GM23338 (cell line): ENCODE measurements around the gene PPFIBP2. TPM values are rescaled to one million over a fixed set of nuclear protein-coding genes. Genes with fewer than 3 reads are reported as not detected.

Experiments
- ATAC-seq: fragments of 200-7000 bp; cut with Tn5 transposase; 3 replicates; pipeline ENCODE4 v1.9.1; 2020
- DNase-seq: peaks from one replicate; pipeline ENCODE4 v3.0.0-alpha.2; 2015; ENCODE audit warnings: low spot score
- H2AFZ ChIP-seq: fragments of 200-600 bp; sonication (generic); 2 replicates; pipeline ENCODE4 v1.8.0; 2016; ENCODE audit warnings: antibody characterized with exemption, mild to moderate bottlenecking, moderate library complexity
- H3F3A ChIP-seq: fragments of 200-600 bp; sonication (generic); replicated peaks from 2 replicates; pipeline ENCODE4 v1.8.0; 2017; ENCODE audit warnings: antibody characterized with exemption, mixed run types, low read depth
- H3K27ac ChIP-seq: fragments of 200-600 bp; sonication (generic); 2 replicates; pipeline ENCODE4 v1.6.1; 2016; ENCODE audit warnings: low read depth
- H3K27me3 ChIP-seq: fragments of 200-600 bp; sonication (generic); 2 replicates; pipeline ENCODE4 v1.8.0; 2016; ENCODE audit warnings: mild to moderate bottlenecking, mixed run types, moderate library complexity; ENCODE audit not compliant: insufficient read depth
- H3K36me3 ChIP-seq: fragments of 200-600 bp; sonication (generic); 2 replicates; pipeline ENCODE4 v1.8.0; 2016; ENCODE audit warnings: mild to moderate bottlenecking; ENCODE audit not compliant: insufficient read depth
- H3K4me1 ChIP-seq: fragments of 200-600 bp; sonication (generic); 2 replicates; pipeline ENCODE4 v1.8.0; 2016; ENCODE audit warnings: mild to moderate bottlenecking, moderate library complexity; ENCODE audit not compliant: insufficient read depth
- H3K4me2 ChIP-seq: fragments of 200-600 bp; sonication (generic); 2 replicates; pipeline ENCODE4 v1.7.1; 2017; ENCODE audit warnings: mixed run types
- H3K4me3 ChIP-seq: fragments of 200-600 bp; sonication (generic); 2 replicates; pipeline ENCODE4 v1.6.1; 2016; ENCODE audit warnings: mixed run types
- H3K79me2 ChIP-seq: fragments of 200-600 bp; sonication (generic); replicated peaks from 2 replicates; pipeline ENCODE4 v1.8.0; 2017; ENCODE audit warnings: mild to moderate bottlenecking; ENCODE audit not compliant: insufficient read depth
- H3K9me2 ChIP-seq: fragments of 200-600 bp; sonication (generic); 2 replicates; pipeline ENCODE4 v1.8.0; 2017; ENCODE audit not compliant: insufficient read depth
- H4K20me1 ChIP-seq: fragments of 200-600 bp; sonication (generic); replicated peaks from 2 replicates; pipeline ENCODE4 v1.8.0; 2017; ENCODE audit warnings: mild to moderate bottlenecking; ENCODE audit not compliant: insufficient read depth
- H3K27ac Mint-ChIP-seq: 2 replicates; pipeline ENCODE4 v1.8.0; 2020; ENCODE audit warnings: inconsistent platforms, mild to moderate bottlenecking, moderate library complexity, mixed read lengths
- H3K27me3 Mint-ChIP-seq: 3 replicates; pipeline ENCODE4 v1.8.0; 2022; ENCODE audit warnings: low read depth, mild to moderate bottlenecking, moderate library complexity, mixed read lengths, inconsistent platforms; ENCODE audit not compliant: insufficient read depth, poor library complexity
- H3K36me3 Mint-ChIP-seq: 3 replicates; pipeline ENCODE4 v1.8.0; 2021; ENCODE audit warnings: low read depth, mild to moderate bottlenecking, inconsistent platforms, moderate library complexity, mixed read lengths
- H3K4me1 Mint-ChIP-seq: 3 replicates; pipeline ENCODE4 v1.8.0; 2020; ENCODE audit warnings: mild to moderate bottlenecking, inconsistent platforms, mixed read lengths
- H3K4me3 Mint-ChIP-seq: 3 replicates; pipeline ENCODE4 v1.8.0; 2021; ENCODE audit warnings: moderate library complexity, mild to moderate bottlenecking, inconsistent platforms, mixed read lengths
- H3K9me3 Mint-ChIP-seq: 3 replicates; pipeline ENCODE4 v1.8.0; 2020; ENCODE audit warnings: moderate library complexity, mild to moderate bottlenecking, inconsistent platforms, mixed read lengths
- CTCF ChIP-seq, 2 experiments: fragments of 200-600 bp in 1 of 2; sonication (generic) in 1 of 2; conservative IDR thresholded peaks; 2 replicates each; pipeline versions ENCODE4 v1.5.1 to v1.6.1; 2016 to 2017; ENCODE audit warnings: antibody characterized with exemption in 2 of 2, low read depth in 2 of 2, mild to moderate bottlenecking in 2 of 2, moderate library complexity in 1 of 2
- ETS1 ChIP-seq: IDR thresholded peaks from 2 replicates; pipeline ENCODE4 v1.6.1; 2016; ENCODE audit warnings: antibody characterized with exemption
- EZH2 ChIP-seq: fragments of 200-600 bp; sonication (generic); IDR thresholded peaks from one replicate; pipeline ENCODE4 v1.8.0; 2017; ENCODE audit warnings: antibody characterized with exemption, mild to moderate bottlenecking, low read depth; ENCODE audit not compliant: unreplicated experiment
- EZH2phosphoT487 ChIP-seq: fragments of 200-600 bp; sonication (generic); IDR thresholded peaks from one replicate; pipeline ENCODE4 v1.8.1; 2018; ENCODE audit warnings: antibody characterized with exemption; ENCODE audit not compliant: unreplicated experiment
- NANOG ChIP-seq: IDR thresholded peaks from 2 replicates; pipeline ENCODE4 v1.6.1; 2016; ENCODE audit warnings: antibody characterized with exemption, borderline replicate concordance
- ZNF114 ChIP-seq: fragments of 250-450 bp; sonication (Bioruptor Pico); IDR thresholded peaks from 2 replicates; pipeline ENCODE4 v1.5.0; 2020; ENCODE audit warnings: mild to moderate bottlenecking, moderate library complexity
- ZNF462 ChIP-seq: fragments of 250-450 bp; sonication (Bioruptor Pico); IDR thresholded peaks from 2 replicates; pipeline ENCODE4 v1.5.0; 2020; ENCODE audit warnings: mild to moderate bottlenecking, moderate library complexity
- polyA plus RNA-seq: library from polyadenylated mRNA; unstranded; fragments of >200 nt; fragmentation: Nextera tagmentation; extraction: Ambion mirVana; gene quantifications from 2 replicates; pipeline ENCODE4 v1.2.1, GENCODE V29; 2016
- total RNA-seq: library from RNA; depleted of rRNA; stranded (reverse); fragments of >200 nt; shearing (Covaris generic); gene quantifications from 2 replicates; pipeline ENCODE4 v1.2.3, GENCODE V29; 2014
- TF ChIP-seq, protein P1 (sequence below): IDR thresholded peaks from one replicate; pipeline ENCODE4 v1.6.1; 2018; ENCODE audit warnings: antibody characterized with exemption; ENCODE audit not compliant: unreplicated experiment

Gene PPFIBP2
- total and polyA plus RNA-seq, 2 experiments from 2014 or later: 7.1 to 14.8 TPM

GRCh38 chr11:7639643-7640025 lies 125.8 kb downstream of the PPFIBP2 start (continued):
- no peak for TF ChIP-seq ETS1
- no peak for TF ChIP-seq EZH2
- TF ChIP-seq, protein P1, sequence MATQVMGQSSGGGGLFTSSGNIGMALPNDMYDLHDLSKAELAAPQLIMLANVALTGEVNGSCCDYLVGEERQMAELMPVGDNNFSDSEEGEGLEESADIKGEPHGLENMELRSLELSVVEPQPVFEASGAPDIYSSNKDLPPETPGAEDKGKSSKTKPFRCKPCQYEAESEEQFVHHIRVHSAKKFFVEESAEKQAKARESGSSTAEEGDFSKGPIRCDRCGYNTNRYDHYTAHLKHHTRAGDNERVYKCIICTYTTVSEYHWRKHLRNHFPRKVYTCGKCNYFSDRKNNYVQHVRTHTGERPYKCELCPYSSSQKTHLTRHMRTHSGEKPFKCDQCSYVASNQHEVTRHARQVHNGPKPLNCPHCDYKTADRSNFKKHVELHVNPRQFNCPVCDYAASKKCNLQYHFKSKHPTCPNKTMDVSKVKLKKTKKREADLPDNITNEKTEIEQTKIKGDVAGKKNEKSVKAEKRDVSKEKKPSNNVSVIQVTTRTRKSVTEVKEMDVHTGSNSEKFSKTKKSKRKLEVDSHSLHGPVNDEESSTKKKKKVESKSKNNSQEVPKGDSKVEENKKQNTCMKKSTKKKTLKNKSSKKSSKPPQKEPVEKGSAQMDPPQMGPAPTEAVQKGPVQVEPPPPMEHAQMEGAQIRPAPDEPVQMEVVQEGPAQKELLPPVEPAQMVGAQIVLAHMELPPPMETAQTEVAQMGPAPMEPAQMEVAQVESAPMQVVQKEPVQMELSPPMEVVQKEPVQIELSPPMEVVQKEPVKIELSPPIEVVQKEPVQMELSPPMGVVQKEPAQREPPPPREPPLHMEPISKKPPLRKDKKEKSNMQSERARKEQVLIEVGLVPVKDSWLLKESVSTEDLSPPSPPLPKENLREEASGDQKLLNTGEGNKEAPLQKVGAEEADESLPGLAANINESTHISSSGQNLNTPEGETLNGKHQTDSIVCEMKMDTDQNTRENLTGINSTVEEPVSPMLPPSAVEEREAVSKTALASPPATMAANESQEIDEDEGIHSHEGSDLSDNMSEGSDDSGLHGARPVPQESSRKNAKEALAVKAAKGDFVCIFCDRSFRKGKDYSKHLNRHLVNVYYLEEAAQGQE: no peak

DNA sequence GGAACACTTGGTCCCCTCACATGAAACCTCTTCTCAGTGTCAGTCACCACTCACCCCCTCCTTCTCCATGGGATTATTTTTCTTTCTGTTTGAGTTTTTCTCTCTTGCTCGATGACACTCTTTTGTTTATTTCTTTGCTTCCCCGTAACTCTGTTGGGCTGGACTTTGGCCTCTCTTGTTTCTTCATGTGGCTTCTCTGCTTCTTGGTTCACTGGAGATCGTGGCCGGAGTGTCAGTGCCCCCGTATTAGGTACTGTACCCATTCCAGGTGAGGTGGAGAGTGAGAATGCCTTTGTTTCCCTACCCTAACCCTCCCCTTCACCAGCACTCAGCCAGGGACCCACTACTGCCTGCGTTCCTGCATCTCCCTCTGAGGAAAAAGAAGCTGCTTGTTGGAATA lies 127.0 kb downstream of the PPFIBP2 start:
- Mint-ChIP-seq H3K4me3 (no peak overlapping the region), H3K27me3 (peaks cover 4% of the 10 kb centered on the region), H3K9me3 (no peaks in the 10 kb centered on the region), H3K27ac (no peak overlapping the region), H3K36me3 (peaks cover 5% of the 10 kb centered on the region; the same call in 2 of the 3 replicates), H3K4me1 (peaks cover 36% of the 10 kb centered on the region)
- H2AFZ ChIP-seq: no peak overlapping the region
- no peaks in the 10 kb centered on the region for H3K4me1 ChIP-seq
- DNase-seq: no peak
- no peaks in the 10 kb centered on the region for H3F3A ChIP-seq
- H3K27me3 ChIP-seq: no peaks in the 10 kb centered on the region
- H3K36me3 ChIP-seq: no peaks in the 10 kb centered on the region
- H3K27ac ChIP-seq: no peak overlapping the region
- peaks cover 6% of the 10 kb centered on the region; the same call in 1 of the 2 replicates for H3K9me2 ChIP-seq
- ATAC-seq: no peak
- H3K79me2 ChIP-seq: no peaks in the 10 kb centered on the region
- H3K4me3 ChIP-seq: no peak overlapping the region
- H4K20me1 ChIP-seq: no peaks in the 10 kb centered on the region
- H3K4me2 ChIP-seq: no peak overlapping the region
- TF ChIP-seq EZH2phosphoT487 (no peak), ZNF462 (CRISPR knock-in tag) (no peak), CTCF (conservative IDR thresholded peaks at IDR 0.05; ENCODE audit: low read depth in 2 of 2) (no peak), ZNF114 (CRISPR knock-in tag) (no peak), EZH2 (no peak), NANOG (no peak)
- TF ChIP-seq, protein P1: no peak
